HG02870 (cell line): ENCODE results near the gene CEP131.

ENCODE experiments used
- ATAC-seq: cut with Tn5 transposase; IDR thresholded peaks from one replicate; pipeline ENCODE4 v1.9.1; 2021; ENCODE audit warnings: mild to moderate bottlenecking, moderate library complexity; ENCODE audit not compliant: unreplicated experiment

Gene CEP131

DNA sequence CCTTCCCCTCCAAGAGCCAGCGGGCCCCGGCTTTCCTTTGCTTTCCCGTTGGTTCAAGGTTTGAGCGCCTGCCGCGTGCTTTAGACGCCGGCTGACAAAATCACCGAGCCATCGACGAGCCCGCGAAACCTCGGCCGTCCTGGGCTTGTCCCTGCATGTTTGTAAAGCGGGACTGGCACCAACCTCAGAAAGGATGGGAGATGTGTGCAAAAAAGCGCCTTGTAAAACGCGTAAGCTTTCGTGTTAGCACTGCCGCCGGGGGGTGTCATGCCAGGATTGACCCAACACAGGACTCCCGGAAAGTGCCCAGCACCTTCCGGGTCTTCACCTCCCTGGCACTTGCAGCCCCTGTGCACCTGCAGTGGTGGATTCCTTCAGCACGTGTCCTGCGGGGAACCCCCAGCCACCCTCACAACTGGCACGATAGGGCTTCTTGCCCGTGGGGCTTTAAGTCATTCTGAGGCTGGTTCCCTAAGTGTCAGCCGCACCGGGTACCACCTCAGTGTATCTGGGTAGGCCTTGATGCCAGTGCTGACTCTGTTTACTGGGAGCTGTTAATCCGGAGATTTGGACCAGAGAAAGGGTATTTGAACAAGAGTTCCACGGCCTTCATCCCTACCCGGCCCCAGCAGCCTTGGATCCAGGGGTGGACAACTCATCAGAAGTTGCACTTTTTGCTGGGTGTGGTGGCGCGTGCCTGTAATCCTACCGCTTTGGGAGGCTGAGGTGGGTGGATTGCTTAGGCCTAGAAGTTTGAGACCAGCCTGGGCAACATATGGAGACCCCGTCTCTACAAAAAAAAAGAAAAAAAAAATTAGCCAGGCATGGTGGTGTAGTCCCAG, 17.2 kb upstream of the CEP131 start:
- ATAC-seq, result no peak

- ATAC-seq, result peak; percentile 91
Measured at GRCh38 chr17:81238815-81239713, 16.3 kb upstream of the CEP131 start, which contains the start of the genes NDUFAF8 and TEPSIN. TSS of gene NDUFAF8 (plus strand) at chr17:81239318. CDS start at chr17:81239364, 46 bp downstream. TSS of gene TEPSIN (minus strand) at chr17:81239055. CDS start at chr17:81239033, 22 bp downstream.

- ATAC-seq, result no peak
Measured at GRCh38 chr17:81238490-81238814, 15.7 kb upstream of the CEP131 start.

DNA sequence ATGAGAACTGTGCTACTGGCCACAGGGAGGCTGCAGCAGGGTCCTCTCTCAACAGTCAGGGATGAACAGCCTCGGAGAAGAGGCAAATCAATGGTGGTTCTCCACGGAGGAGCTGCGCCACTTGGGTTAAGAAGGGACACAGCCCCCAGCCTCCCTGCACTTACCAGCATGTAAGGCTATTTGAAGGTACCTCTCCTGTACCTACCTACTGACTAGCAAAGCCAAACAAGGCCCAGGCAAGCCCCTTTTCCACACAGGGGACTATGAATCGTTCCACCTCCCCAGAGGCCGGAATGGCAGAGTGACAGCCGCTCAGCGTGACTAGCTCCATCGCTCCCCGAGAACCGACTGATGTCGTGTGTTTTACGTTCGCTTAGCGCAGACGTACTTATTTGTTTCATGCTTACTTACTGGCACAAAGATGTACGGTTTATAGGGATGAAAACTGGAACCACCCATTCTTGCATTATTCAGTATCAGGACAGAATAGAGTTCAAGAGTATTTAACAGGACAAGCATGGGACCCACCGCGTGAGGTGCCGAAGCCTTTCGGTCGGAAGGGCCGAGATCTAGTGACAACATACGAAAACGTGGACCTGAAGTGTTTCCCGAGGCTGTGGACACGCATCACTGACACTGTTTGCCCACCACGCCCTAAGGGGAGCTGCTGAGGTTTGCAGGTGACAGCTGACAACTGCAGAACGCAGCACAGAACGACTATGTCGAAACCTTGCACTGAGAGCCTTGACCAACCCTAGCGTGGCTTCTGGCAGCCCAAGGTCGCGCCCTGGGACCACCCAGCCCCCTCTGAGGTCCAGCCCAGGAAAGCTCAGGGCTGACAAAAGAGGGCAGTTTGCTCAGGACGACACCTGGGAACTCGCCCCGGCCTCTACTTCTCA, 15.1 kb upstream of the CEP131 start:
- no peak for ATAC-seq

- ATAC-seq, result no peak
Measured at GRCh38 chr17:81236784-81237183, 14.0 kb upstream of the CEP131 start.

- no peak for ATAC-seq
Measured at GRCh38 chr17:81235822-81236740, 13.3 kb upstream of the CEP131 start.

DNA sequence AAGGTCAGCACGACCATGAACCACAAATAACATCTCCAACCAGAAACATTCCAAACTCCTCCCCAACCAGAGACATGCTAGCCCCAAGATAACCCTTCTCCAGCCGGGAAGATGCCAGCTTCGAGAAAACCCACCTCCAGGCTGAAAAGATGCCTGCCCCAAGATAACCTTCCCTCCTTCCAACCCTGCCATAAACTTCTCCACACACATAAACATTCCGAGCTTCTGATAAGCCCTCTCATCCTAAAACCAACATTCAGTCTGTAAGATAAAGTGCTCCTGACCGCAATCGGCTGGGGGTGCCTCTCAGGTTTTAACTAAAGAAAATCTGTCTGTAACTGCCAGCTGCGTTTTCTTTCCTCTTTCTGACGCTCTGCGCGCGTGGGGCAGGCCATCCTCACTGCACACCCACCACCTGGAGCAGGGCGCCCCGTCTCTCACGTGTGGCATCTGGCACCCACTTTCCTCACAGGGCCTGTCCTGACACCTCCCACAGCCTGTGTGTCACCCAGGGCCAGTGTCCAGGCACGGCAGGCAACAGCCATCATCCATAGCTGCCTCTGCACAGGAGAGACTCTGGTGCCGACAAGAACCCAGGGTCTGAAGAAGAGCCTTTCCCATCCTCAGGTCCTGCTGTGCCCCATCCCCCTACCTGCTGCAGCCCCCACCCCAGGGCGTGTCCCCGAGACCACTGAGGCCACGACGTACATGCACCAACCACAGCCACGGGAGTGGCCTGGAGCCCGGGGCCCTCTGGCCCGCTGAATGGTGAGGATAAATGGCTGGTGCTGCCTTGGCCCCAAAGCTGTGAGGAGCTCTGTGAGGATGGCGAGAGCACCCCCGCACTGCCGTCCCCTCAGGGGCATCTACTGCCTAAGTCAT, 12.4 kb upstream of the CEP131 start:
- ATAC-seq, result no peak

GRCh38 chr17:81234506-81234855, 11.7 kb upstream of the CEP131 start:
- no peak for ATAC-seq

GRCh38 chr17:81233811-81234505, 11.2 kb upstream of the CEP131 start:
- ATAC-seq, result no peak

GRCh38 chr17:81233316-81233715, 10.6 kb upstream of the CEP131 start:
- ATAC-seq, result no peak

GRCh38 chr17:81232616-81233241, 10.0 kb upstream of the CEP131 start:
- no peak for ATAC-seq

GRCh38 chr17:81231766-81232581, 9.2 kb upstream of the CEP131 start:
- no peak for ATAC-seq

DNA sequence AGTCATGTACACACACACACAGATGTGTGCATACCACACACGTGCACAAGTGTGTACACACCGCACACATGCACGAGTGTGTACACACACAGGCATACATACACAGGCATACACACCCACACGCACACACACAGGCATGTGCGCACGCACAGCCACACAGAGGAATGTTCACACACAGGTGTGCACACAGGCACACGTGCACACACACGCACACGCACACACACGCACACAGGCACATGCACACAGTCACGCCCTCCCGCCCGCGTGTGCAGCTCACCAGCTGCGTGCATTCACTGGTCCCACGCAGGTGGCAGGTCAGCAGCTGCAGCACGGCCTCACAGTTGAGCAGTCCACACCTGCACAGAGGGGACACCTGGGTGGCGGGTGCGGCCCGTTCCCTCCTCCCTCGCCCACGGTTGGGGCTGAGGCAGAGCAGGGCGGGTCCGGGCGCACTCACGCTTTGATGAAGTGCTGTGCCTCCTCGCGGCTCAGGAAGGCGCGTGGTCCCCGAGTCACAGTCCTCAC, 8.4 kb upstream of the CEP131 start:
- ATAC-seq, result no peak

DNA sequence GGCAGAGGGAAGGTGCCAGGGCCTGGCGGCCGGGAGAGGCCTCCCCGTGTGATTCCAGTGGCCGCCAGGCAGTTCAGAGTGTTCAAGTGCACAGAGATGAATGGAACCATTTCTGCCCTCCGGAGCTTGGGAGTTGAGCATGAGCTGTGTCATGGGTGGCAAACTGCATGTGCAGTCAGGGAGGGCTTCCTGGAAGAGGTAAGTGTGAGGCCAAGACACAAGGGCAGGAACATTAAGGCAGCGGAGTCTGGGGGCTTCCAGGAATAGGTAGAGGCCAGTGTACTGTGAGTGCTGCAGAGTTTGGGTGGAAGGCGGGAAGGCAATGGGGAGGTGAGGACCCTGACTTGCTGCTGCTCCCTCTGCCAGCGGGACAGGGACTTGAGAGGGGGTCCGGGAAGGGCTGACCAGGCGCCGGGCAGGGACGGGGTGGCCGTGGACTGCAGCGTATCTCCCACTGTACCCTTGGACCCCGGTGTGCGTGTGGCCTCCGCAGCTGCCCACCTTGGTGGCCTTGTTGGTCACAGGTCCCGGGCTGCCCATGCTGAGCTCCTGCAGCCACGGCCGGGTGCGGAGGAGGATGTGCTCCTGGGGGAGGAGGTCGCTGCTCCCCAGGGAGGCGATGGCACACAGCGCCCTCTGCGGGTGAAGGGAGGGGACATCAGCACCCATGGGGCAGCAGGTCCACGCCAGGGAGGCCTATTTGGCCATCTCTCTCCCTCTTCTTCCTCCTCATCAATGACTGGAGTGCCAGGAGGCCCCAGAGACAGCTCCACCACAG, 7.5 kb upstream of the CEP131 start:
- ATAC-seq, result no peak

DNA sequence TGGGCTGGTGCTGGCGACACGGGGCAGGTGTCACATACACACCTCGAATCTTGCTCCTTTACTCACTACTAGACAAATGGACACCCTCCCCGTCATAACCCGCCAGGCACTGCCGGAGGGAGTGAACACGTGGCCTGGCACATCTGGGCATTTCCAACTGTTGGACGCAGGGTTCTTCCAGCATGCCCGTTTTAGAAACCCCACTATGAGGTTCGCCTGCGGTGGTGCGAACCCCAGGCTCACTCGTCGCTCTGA, 6.8 kb upstream of the CEP131 start:
- ATAC-seq, result no peak
